GM12872 (cell line): ENCODE measurements around the gene RALGPS1.
A peak's percentile ranks its signal among the peaks of the same experiment; 100 is the strongest.

ENCODE experiments used
- CTCF ChIP-seq: IDR thresholded peaks from 3 replicates; pipeline ENCODE4 v1.5.1; 2011; ENCODE audit warnings: low read depth, mild to moderate bottlenecking, low read length, moderate library complexity; ENCODE audit not compliant: insufficient read depth

The RALGPS1 gene

GRCh38 chr9:127186806-127187205 is 272.2 kb downstream of the RALGPS1 start:
- no peak for TF ChIP-seq CTCF

- no peak for TF ChIP-seq CTCF
Observed at GRCh38 chr9:127187231-127187956, 272.8 kb downstream of the RALGPS1 start.

- no peak for TF ChIP-seq CTCF
Observed at GRCh38 chr9:127188396-127188795, 273.8 kb downstream of the RALGPS1 start.

GRCh38 chr9:127189628-127190027 is 275.0 kb downstream of the RALGPS1 start:
- no peak for TF ChIP-seq CTCF

- no peak for TF ChIP-seq CTCF
Observed at GRCh38 chr9:127192744-127193143, 278.2 kb downstream of the RALGPS1 start.

- TF ChIP-seq CTCF: no peak
Observed at GRCh38 chr9:127193483-127193882, 278.9 kb downstream of the RALGPS1 start.

GRCh38 chr9:127194881-127195713 is 280.5 kb downstream of the RALGPS1 start:
- 0 out of 3 replicates have a peak, but pooled peaks have one; percentile 9 for TF ChIP-seq CTCF
